WTC11 (cell line): ENCODE data around the gene DSTYK. TPM values are rescaled to one million over a fixed set of nuclear protein-coding genes. Genes with fewer than 3 reads are reported as not detected.

Source experiments
- ATAC-seq: fragments of 200-7000 bp; cut with Tn5 transposase; 2 replicates; pipeline ENCODE4 v1.10.0; 2021; ENCODE audit warnings: mild to moderate bottlenecking, moderate library complexity
- CTCF ChIA-PET: fragments of 300-600 bp; sonication (Branson Sonifier 250); formaldehyde crosslinking; loops from one replicate; lab custom pipeline; 2021; ENCODE audit warnings: antibody characterized with exemption; lab: Charles Lee
- POLR2A ChIA-PET: fragments of 350-600 bp; sonication (Branson Sonifier 250); formaldehyde crosslinking; loops from one replicate; lab custom pipeline; 2021; ENCODE audit warnings: antibody characterized with exemption; lab: Charles Lee
- DNase-seq: peaks from one replicate; pipeline ENCODE4 v3.0.0; 2021; ENCODE audit warnings: low spot score
- H3K27ac Mint-ChIP-seq: 2 replicates; pipeline ENCODE4 v1.8.0; 2021; ENCODE audit warnings: mixed read lengths
- H3K27me3 Mint-ChIP-seq: 2 replicates; pipeline ENCODE4 v1.8.0; 2021; ENCODE audit warnings: low read depth, mild to moderate bottlenecking, moderate library complexity, mixed read lengths
- H3K36me3 Mint-ChIP-seq: 2 replicates; pipeline ENCODE4 v1.8.0; 2021; ENCODE audit warnings: mixed read lengths
- H3K4me1 Mint-ChIP-seq: 2 replicates; pipeline ENCODE4 v1.8.0; 2022; ENCODE audit warnings: mixed read lengths
- H3K4me3 Mint-ChIP-seq: 2 replicates; pipeline ENCODE4 v1.8.0; 2021; ENCODE audit warnings: mild to moderate bottlenecking, moderate library complexity, mixed read lengths
- H3K9me3 Mint-ChIP-seq: 2 replicates; pipeline ENCODE4 v1.8.0; 2021; ENCODE audit warnings: mixed read lengths
- AR ChIP-seq: fragments of 250-450 bp; sonication (Bioruptor Pico); IDR thresholded peaks from 2 replicates; pipeline ENCODE4 v1.9.0; 2021; ENCODE audit warnings: mild to moderate bottlenecking
- ARID4B ChIP-seq: sonication (generic); formaldehyde crosslinking; IDR thresholded peaks from 2 replicates; pipeline ENCODE4 v1.8.0; 2023; ENCODE audit warnings: missing genetic modification reagents, mild to moderate bottlenecking, borderline replicate concordance
- ATF3 ChIP-seq: sonication (generic); formaldehyde crosslinking; conservative IDR thresholded peaks from 2 replicates; pipeline ENCODE4 v1.8.1; 2022; ENCODE audit warnings: mild to moderate bottlenecking, missing genetic modification reagents
- ATF6 ChIP-seq: sonication (generic); formaldehyde crosslinking; IDR thresholded peaks from 2 replicates; pipeline ENCODE4 v1.8.1; 2023; ENCODE audit warnings: mild to moderate bottlenecking, missing genetic modification reagents
- CDX4 ChIP-seq: fragments of 250-450 bp; sonication (Bioruptor Pico); IDR thresholded peaks from 2 replicates; pipeline ENCODE4 v1.9.0; 2021; ENCODE audit warnings: moderate library complexity, mild to moderate bottlenecking, inconsistent platforms, borderline replicate concordance
- E2F4 ChIP-seq: sonication (generic); formaldehyde crosslinking; IDR thresholded peaks from 2 replicates; pipeline ENCODE4 v1.8.1; 2022; ENCODE audit warnings: low read depth, mild to moderate bottlenecking, moderate library complexity, missing genetic modification reagents, borderline replicate concordance
- EMX1 ChIP-seq: fragments of 250-450 bp; sonication (Bioruptor Pico); IDR thresholded peaks from 2 replicates; pipeline ENCODE4 v1.8.0; 2021; ENCODE audit warnings: mild to moderate bottlenecking
- FOXJ3 ChIP-seq: sonication (generic); formaldehyde crosslinking; IDR thresholded peaks from 2 replicates; pipeline ENCODE4 v1.9.0; 2021; ENCODE audit warnings: missing genetic modification reagents, mild to moderate bottlenecking, borderline replicate concordance
- FOXK1 ChIP-seq: sonication (generic); formaldehyde crosslinking; IDR thresholded peaks from 2 replicates; pipeline ENCODE4 v1.8.0; 2022; ENCODE audit warnings: mild to moderate bottlenecking, moderate library complexity, missing genetic modification reagents
- HMGXB4 ChIP-seq: sonication (generic); formaldehyde crosslinking; IDR thresholded peaks from 2 replicates; pipeline ENCODE4 v1.8.1; 2023; ENCODE audit warnings: mild to moderate bottlenecking, moderate library complexity, missing genetic modification reagents
- NFYB ChIP-seq: sonication (generic); formaldehyde crosslinking; conservative IDR thresholded peaks from 2 replicates; pipeline ENCODE4 v1.8.0; 2022; ENCODE audit warnings: low read depth, missing genetic modification reagents
- NR3C1 ChIP-seq: sonication (generic); formaldehyde crosslinking; conservative IDR thresholded peaks from 2 replicates; pipeline ENCODE4 v1.8.1; 2023; ENCODE audit warnings: low read depth, mild to moderate bottlenecking, missing genetic modification reagents
- SMAD4 ChIP-seq: sonication (generic); formaldehyde crosslinking; IDR thresholded peaks from 2 replicates; pipeline ENCODE4 v1.8.0; 2022; ENCODE audit warnings: mild to moderate bottlenecking, missing genetic modification reagents
- SOX15 ChIP-seq: fragments of 250-450 bp; sonication (Bioruptor Pico); IDR thresholded peaks from 2 replicates; pipeline ENCODE4 v1.9.0; 2021; ENCODE audit warnings: mild to moderate bottlenecking
- STAT6 ChIP-seq: sonication (generic); formaldehyde crosslinking; conservative IDR thresholded peaks from 2 replicates; pipeline ENCODE4 v1.8.1; 2023; ENCODE audit warnings: mild to moderate bottlenecking, low read depth, missing genetic modification reagents, moderate library complexity
- ZBTB43 ChIP-seq: sonication (generic); formaldehyde crosslinking; IDR thresholded peaks from 2 replicates; pipeline ENCODE4 v1.8.1; 2023; ENCODE audit warnings: mild to moderate bottlenecking, missing genetic modification reagents
- total RNA-seq: library from RNA; stranded (reverse); gene quantifications from 3 replicates; pipeline ENCODE4 v1.2.3, GENCODE V29; 2021

The DSTYK gene
- total RNA-seq, 1 experiment from 2014 or later: 11.6 TPM

GRCh38 chr1:205232127-205232820 lies 20.8 kb upstream of the DSTYK start (continued):
- TF ChIP-seq SOX15 (CRISPR knock-in tag) (no peak), FOXJ3 (CRISPR knock-in tag) (no peak), ATF3 (CRISPR knock-in tag) (no peak), AR (CRISPR knock-in tag) (no peak)
- TF ChIP-seq, all 79 proteins: peak for 0

- H3K27ac Mint-ChIP-seq: no peak overlapping the region
- H3K4me3 Mint-ChIP-seq: no peak overlapping the region
- peaks cover 30% of the 10 kb centered on the region for H3K4me1 Mint-ChIP-seq
- DNase-seq (no peak), ATAC-seq (no peak)
- H3K9me3 Mint-ChIP-seq: no peaks in the 10 kb centered on the region
- ChIA-PET POLR2A (no interaction called here), CTCF (interaction anchor here (0.5 to 5.1 kb wide), 3 partner anchors 25 to 123 kb away, joined by 3 to 166 read pairs (median 5); no protein-coding TSS in a partner anchor)
- no peaks in the 10 kb centered on the region for H3K36me3 Mint-ChIP-seq
- H3K27me3 Mint-ChIP-seq: peaks cover 15% of the 10 kb centered on the region
- TF ChIP-seq FOXK1 (CRISPR knock-in tag) (no peak), E2F4 (no peak), EMX1 (CRISPR knock-in tag) (no peak), NR3C1 (CRISPR knock-in tag) (no peak), ZBTB43 (CRISPR knock-in tag) (no peak), NFYB (no peak), SMAD4 (CRISPR knock-in tag) (no peak), CDX4 (CRISPR knock-in tag) (no peak), ATF6 (no peak), ARID4B (no peak), STAT6 (CRISPR knock-in tag) (no peak), HMGXB4 (no peak)
Observed at GRCh38 chr1:205230982-205231381, 19.5 kb upstream of the DSTYK start.
